Large intestine (tissue), 3 donors: ENCODE results near the gene TBX1. TPM values are rescaled to one million over a fixed set of nuclear protein-coding genes. Genes with fewer than 3 reads are reported as not detected.

Source experiments
- DNase-seq, 2 donors: peaks; one replicate each; pipeline versions ENCODE4 v3.0.0 to v3.0.0-alpha.2; 2013
- H3K27ac ChIP-seq: one replicate; pipeline ENCODE4 v1.5.1; 2013; ENCODE audit warnings: low read length
- H3K27me3 ChIP-seq: 2 replicates; pipeline ENCODE4 v1.6.1; 2013; ENCODE audit warnings: low read length; ENCODE audit not compliant: control insufficient read depth, insufficient read depth
- H3K36me3 ChIP-seq: 2 replicates; pipeline ENCODE4 v1.6.1; 2013; ENCODE audit warnings: low read length; ENCODE audit not compliant: control insufficient read depth, insufficient read depth
- H3K4me1 ChIP-seq: one replicate; pipeline ENCODE4 v1.6.1; 2013; ENCODE audit warnings: low read length; ENCODE audit not compliant: control insufficient read depth, insufficient read depth
- H3K4me3 ChIP-seq: one replicate; pipeline ENCODE4 v1.5.1; 2013; ENCODE audit warnings: low read length
- H3K9me3 ChIP-seq: one replicate; pipeline ENCODE4 v1.6.1; 2013; ENCODE audit warnings: mild to moderate bottlenecking, low read depth, low read length, moderate library complexity; ENCODE audit not compliant: control insufficient read depth
- WGBS: methylation state at CpG from one replicate; pipeline ENCODE4 v1.1.5; 2013; ENCODE audit warnings: low lambda C conversion rate; ENCODE audit not compliant: insufficient coverage; 5-methylcytosine and 5-hydroxymethylcytosine counted together
- polyA plus RNA-seq: library from polyadenylated mRNA; unstranded; fragments of 120-200 nt; gene quantifications from one replicate; pipeline ENCODE4 v1.2.1, GENCODE V29; 2013

The TBX1 gene
- polyA plus RNA-seq, 1 donor, result 2.4 TPM

- Histone ChIP-seq H3K9me3 (no peaks in the 10 kb centered on the region), H3K36me3 (no peaks in the 10 kb centered on the region), H3K27ac (no peak overlapping the region), H3K4me3 (no peak overlapping the region), H3K27me3 (peaks cover 24% of the 10 kb centered on the region), H3K4me1 (no peaks in the 10 kb centered on the region)
- no peak for DNase-seq
- no CpG with 5 or more reads among the region's 16 CpGs for WGBS
Observed at GRCh38 chr22:19739448-19739895, 21.1 kb upstream of the TBX1 start.

DNA sequence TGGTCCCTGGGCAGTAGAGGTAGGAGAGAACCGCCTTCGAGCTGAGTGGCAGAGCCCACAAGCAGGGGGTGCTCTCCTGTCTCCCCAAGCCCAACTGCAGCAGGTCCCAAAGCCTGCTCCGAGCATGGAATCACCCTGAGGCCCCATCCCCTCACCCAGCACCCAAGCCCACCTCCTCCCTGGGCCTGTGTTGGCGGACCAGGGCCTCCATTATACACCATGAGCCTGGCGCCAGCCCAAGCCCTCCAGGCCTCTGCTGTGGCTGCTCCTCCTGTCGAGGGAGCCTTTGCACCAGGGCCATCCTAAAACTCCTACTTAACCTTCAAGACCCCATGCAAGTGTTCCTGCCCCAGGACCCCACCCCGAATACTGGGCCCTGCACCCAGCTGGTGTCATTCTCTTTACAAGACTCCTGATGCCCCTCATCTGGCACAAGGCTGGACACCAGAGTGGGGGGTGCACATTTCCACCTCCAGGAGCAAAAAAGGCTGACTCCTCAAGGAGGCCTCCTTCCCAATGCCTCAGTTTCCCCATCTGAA lies 20.6 kb upstream of the TBX1 start:
- no peak for DNase-seq
- H3K4me1 ChIP-seq, result no peaks in the 10 kb centered on the region
- H3K36me3 ChIP-seq, result no peaks in the 10 kb centered on the region
- no peak overlapping the region for H3K27ac ChIP-seq
- no peak overlapping the region for H3K4me3 ChIP-seq
- no CpG with 5 or more reads among the region's 7 CpGs for WGBS
- no peaks in the 10 kb centered on the region for H3K9me3 ChIP-seq
- peaks cover 24% of the 10 kb centered on the region for H3K27me3 ChIP-seq

DNA sequence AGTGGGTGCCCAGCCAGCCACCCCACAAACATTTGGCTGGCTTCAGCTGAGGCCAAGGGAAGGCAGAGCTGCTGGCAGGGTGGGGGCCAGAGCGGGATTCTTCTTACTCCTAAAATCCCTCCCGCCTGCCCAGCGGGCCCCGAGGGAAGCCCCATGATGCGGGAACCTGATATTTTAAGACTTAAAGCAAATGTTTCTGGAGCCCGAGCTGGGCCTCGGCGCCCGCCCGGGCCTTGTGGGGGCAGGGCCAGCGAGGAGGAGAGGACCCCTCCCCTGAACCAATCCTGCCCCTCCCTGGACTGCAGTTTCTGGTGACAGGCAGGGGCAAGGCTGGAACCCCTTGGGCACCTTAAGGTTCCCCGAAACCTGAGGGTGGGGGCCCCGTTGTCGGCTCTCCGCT lies 20.0 kb upstream of the TBX1 start:
- WGBS, result no CpG with 5 or more reads among the region's 15 CpGs
- no peaks in the 10 kb centered on the region for H3K9me3 ChIP-seq
- no peak overlapping the region for H3K27ac ChIP-seq
- no peaks in the 10 kb centered on the region for H3K36me3 ChIP-seq
- H3K4me3 ChIP-seq, result no peak overlapping the region
- H3K27me3 ChIP-seq, result peaks cover 21% of the 10 kb centered on the region
- no peaks in the 10 kb centered on the region for H3K4me1 ChIP-seq
- DNase-seq, result no peak

GRCh38 chr22:19741053-19741452 lies 19.5 kb upstream of the TBX1 start:
- no peaks in the 10 kb centered on the region for H3K9me3 ChIP-seq
- H3K4me1 ChIP-seq, result no peaks in the 10 kb centered on the region
- H3K27ac ChIP-seq, result no peak overlapping the region
- no peak overlapping the region for H3K4me3 ChIP-seq
- H3K36me3 ChIP-seq, result no peaks in the 10 kb centered on the region
- no peak for DNase-seq
- no CpG with 5 or more reads among the region's 7 CpGs for WGBS
- H3K27me3 ChIP-seq, result peaks cover 18% of the 10 kb centered on the region

DNA sequence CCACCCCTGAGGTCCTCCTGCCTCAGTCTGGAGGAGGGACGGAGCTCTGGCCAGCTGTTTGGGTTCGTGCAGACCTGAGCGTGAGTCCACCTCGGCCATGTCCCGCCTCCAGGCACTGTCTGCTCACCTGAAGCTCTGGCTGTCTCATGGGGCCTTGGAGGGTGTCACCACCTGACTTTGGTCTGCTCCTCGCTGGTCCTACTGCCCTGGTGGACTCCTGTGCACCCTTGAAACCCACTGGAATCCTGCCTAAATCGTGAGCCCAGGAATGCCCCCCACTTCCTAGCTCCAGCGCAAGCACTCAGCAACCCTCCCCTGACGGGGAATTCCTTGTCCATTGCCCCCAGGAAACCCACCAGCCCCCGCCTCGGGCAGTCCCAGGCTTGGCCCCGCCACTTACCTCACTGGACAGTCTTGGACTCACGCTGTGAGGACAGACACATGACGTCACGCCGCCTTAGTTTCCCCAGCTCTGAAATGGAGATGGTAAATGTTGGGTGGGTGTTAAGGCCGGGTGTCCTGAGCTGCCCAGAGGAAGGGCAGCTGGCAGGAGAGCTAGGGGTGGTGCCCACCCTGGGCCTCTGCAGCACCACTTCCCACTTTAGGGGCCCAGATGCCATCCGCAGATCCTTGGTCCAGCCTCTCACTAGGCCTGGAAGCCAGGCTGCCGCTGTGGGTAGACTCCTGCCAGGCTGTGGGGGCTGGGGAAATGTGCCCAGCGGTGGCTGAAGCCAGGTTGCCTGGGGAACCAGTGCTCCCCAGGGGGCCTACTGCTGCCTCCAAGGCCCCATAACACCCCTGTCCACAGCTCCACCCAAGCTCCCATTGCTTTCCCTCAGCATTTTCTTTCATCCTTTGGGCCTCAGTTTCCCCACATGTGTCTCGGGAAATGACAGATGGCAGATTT lies 18.2 kb upstream of the TBX1 start:
- no peak overlapping the region for H3K4me3 ChIP-seq
- WGBS, result 67% methylated on average over 1 of the region's 21 CpGs

GRCh38 chr22:19743081-19743480 lies 17.5 kb upstream of the TBX1 start:
- WGBS, result no CpG with 5 or more reads among the region's 6 CpGs
- Histone ChIP-seq H3K27me3 (peaks cover 2% of the 10 kb centered on the region), H3K27ac (no peak overlapping the region), H3K36me3 (no peaks in the 10 kb centered on the region), H3K4me1 (no peaks in the 10 kb centered on the region), H3K4me3 (no peak overlapping the region), H3K9me3 (no peaks in the 10 kb centered on the region)
- DNase-seq, result no peak

More for the DNA sequence above, 18.2 kb upstream of the TBX1 start:
- H3K27me3 ChIP-seq, result peaks cover 4% of the 10 kb centered on the region
- H3K36me3 ChIP-seq, result no peaks in the 10 kb centered on the region
- H3K4me1 ChIP-seq, result no peaks in the 10 kb centered on the region
- H3K27ac ChIP-seq, result no peak overlapping the region
- H3K9me3 ChIP-seq, result no peaks in the 10 kb centered on the region
- DNase-seq, result no peak

- peaks cover 5% of the 10 kb centered on the region for H3K27me3 ChIP-seq
- H3K4me1 ChIP-seq, result no peaks in the 10 kb centered on the region
- H3K4me3 ChIP-seq, result no peak overlapping the region
- no peak for DNase-seq
- no peaks in the 10 kb centered on the region for H3K9me3 ChIP-seq
- WGBS, result no CpG with 5 or more reads among the region's 4 CpGs
- no peak overlapping the region for H3K27ac ChIP-seq
- no peaks in the 10 kb centered on the region for H3K36me3 ChIP-seq
Observed at GRCh38 chr22:19743651-19744050, 16.9 kb upstream of the TBX1 start.

DNA sequence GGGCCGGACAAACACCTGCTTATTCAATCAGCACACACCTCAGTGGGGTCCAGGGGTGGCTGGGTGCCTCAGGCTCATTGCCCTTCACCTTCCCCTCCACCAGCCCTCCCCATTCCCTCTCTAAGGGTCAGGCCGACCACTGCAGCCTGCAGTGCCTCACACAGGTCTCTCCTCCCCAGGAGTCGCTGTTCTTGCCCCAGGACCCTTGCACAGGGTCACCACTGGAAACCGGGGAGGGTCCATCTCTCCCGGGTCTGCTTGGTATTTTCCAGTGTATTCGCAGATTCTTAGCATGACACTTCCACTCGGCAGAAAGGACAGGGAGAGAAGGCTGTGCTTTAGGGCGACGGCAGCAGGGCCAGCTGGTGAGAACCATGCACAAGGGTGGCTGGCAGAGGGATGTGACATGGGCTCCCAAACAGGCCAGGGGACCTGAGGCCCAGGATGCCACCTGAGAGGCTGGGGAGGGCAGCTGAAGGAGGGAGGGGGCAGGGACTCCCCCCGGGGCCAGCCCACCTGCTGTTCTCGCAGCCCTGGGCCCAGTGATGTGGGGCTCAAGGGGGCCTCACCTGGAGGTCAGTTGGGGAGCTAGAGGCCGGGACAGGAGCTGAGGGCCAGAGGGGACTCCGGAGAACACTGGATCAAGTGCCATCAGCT lies 16.1 kb upstream of the TBX1 start:
- H3K9me3 ChIP-seq, result no peaks in the 10 kb centered on the region
- H3K4me1 ChIP-seq, result no peaks in the 10 kb centered on the region
- H3K27ac ChIP-seq, result no peak overlapping the region
- H3K27me3 ChIP-seq, result peaks cover 11% of the 10 kb centered on the region
- no peaks in the 10 kb centered on the region for H3K36me3 ChIP-seq
- no peak overlapping the region for H3K4me3 ChIP-seq
- DNase-seq, result no peak
- WGBS, result no CpG with 5 or more reads among the region's 13 CpGs

GRCh38 chr22:19745155-19746101 lies 15.2 kb upstream of the TBX1 start:
- H3K4me3 ChIP-seq, result no peak overlapping the region
- DNase-seq, result no peak
- no peaks in the 10 kb centered on the region for H3K36me3 ChIP-seq
- WGBS, result no CpG with 5 or more reads among the region's 24 CpGs
- H3K4me1 ChIP-seq, result no peaks in the 10 kb centered on the region
- H3K27me3 ChIP-seq, result peaks cover 20% of the 10 kb centered on the region
- no peak overlapping the region for H3K27ac ChIP-seq
- H3K9me3 ChIP-seq, result no peaks in the 10 kb centered on the region

DNA sequence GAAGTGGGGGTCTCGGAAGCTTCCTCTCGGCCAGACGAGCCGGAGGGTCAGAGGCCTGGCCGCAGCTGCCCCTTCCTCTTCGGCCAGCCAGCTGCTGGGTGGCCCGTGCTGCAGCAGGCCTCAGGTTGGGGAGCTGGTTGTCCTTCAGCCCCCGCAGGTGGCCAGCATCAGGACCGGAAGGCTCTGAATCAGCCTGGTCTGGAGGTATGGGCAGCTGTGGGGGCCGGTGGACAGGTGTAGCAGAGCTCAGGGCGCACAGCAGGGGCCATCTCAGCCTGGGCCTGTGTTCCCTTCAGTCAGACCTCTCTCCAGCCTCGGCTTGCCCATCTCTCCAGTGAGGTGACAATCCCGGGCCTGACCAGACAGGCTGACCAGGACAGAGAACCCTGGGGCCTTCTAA lies 13.9 kb upstream of the TBX1 start:
- no peak overlapping the region for H3K27ac ChIP-seq
- no peaks in the 10 kb centered on the region for H3K4me1 ChIP-seq
- no peak for DNase-seq
- peaks cover 30% of the 10 kb centered on the region for H3K27me3 ChIP-seq
- no peaks in the 10 kb centered on the region for H3K9me3 ChIP-seq
- H3K4me3 ChIP-seq, result no peak overlapping the region
- no CpG with 5 or more reads among the region's 13 CpGs for WGBS
- no peaks in the 10 kb centered on the region for H3K36me3 ChIP-seq
